Ascending aorta (tissue), 2 donors: ENCODE measurements around the gene TTC23. TPM values are rescaled to one million over a fixed set of nuclear protein-coding genes. Genes with fewer than 3 reads are reported as not detected.
"Not testable (repeated sequence)": the region's sequence is repeated elsewhere in the genome, so short reads cannot be mapped to it uniquely, and the experiment has no call there.

Experiments used
- DNase-seq, 2 donors: peaks; one replicate each; pipeline ENCODE4 v3.0.0-alpha.2; 2019; ENCODE audit warnings: low spot score in 2 of 2
- H3K27ac ChIP-seq, 2 donors: fragments of 200-600 bp; sonication (generic); one replicate each; pipeline ENCODE4 v1.5.1; 2016 to 2017; ENCODE audit warnings: mild to moderate bottlenecking in 1 of 2
- H3K27me3 ChIP-seq: fragments of 200-600 bp; sonication (generic); one replicate; pipeline ENCODE4 v1.5.1; 2017
- H3K36me3 ChIP-seq, 2 donors: fragments of 200-600 bp; sonication (generic); one replicate each; pipeline ENCODE4 v1.5.1; 2016
- H3K4me1 ChIP-seq, 2 donors: fragments of 200-600 bp; sonication (generic); one replicate each; pipeline ENCODE4 v1.5.1; 2016 to 2017; ENCODE audit warnings: mild to moderate bottlenecking in 1 of 2
- H3K4me3 ChIP-seq, 2 donors: fragments of 200-600 bp; sonication (generic); one replicate each; pipeline ENCODE4 v1.5.1; 2016 to 2017; ENCODE audit warnings: mild to moderate bottlenecking in 1 of 2
- H3K9me3 ChIP-seq, 2 donors: fragments of 200-600 bp; sonication (generic); one replicate each; pipeline ENCODE4 v1.5.1; 2016
- CTCF ChIP-seq, 3 experiments: fragments of 200-600 bp in 2 of 3; fragments of 450-650 bp in 1 of 3; sonication (generic) in 2 of 3; IDR thresholded peaks; one replicate each; pipeline ENCODE4 v1.5.1; 2016 to 2019; ENCODE audit warnings: antibody characterized with exemption in 3 of 3, mild to moderate bottlenecking in 1 of 3, moderate library complexity in 1 of 3
- intact Hi-C: fragments of 100-400 bp; cut with DNase I; formaldehyde crosslinking; loops from one replicate; pipeline ENCODE4 v1.15.1; 2023
- total RNA-seq: library from RNA; depleted of rRNA; stranded (reverse); fragments of >200 nt; gene quantifications from one replicate; pipeline ENCODE4 v1.1.0, GENCODE V29; 2016

Gene TTC23
- total RNA-seq, 1 donor from 2014 or later: 37.3 TPM

DNA sequence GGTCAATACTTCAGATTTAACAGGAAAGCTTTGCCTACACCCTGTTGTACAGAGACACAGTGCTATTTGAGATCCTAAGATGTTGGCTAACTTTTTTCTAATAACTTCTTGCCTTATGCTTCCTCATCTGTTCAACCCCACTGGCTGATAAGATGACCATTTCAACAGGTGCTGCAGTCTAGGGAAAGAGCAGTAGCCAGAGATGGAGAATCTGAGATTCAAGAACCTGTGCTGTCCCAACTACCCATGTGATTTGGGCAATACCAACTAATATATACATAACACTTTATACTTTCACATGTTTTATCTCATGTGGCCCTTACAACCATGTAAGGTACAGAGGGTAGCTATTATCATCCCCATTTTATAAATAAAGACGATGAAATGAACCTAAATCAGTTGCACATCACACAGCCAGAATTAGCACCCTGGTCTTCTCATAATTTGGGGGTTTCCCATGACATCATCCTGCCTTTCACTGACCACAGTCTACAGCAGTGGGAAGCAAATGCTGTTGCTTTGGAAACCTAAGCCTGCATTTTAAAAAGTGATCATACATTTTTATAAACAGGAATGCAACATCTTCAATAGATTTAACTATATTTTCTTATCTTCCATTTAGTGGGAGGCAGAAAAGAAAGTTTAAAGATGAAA is 9.7 kb downstream of the TTC23 start:
- Histone ChIP-seq H3K9me3 (no peaks in the 10 kb centered on the region), H3K27ac (no peak overlapping the region), H3K4me1 (peaks cover 0 to 3% of the 10 kb centered on the region in 2 donors), H3K27me3 (no peaks in the 10 kb centered on the region), H3K36me3 (peaks cover 8 to 14% of the 10 kb centered on the region in 2 donors), H3K4me3 (no peak overlapping the region)
- intact Hi-C loops: no loop called here
- DNase-seq: no peak
- TF ChIP-seq CTCF (IDR thresholded peaks at IDR 0.05): no peak

- H3K36me3 ChIP-seq: peaks cover 8 to 14% of the 10 kb centered on the region in 2 donors
- no peak for TF ChIP-seq CTCF (IDR thresholded peaks at IDR 0.05)
- H3K9me3 ChIP-seq: no peaks in the 10 kb centered on the region
- H3K4me1 ChIP-seq: peaks cover 0 to 3% of the 10 kb centered on the region in 2 donors
- H3K27ac ChIP-seq: no peak overlapping the region
- no peak overlapping the region for H3K4me3 ChIP-seq
- intact Hi-C loops: no loop called here
- no peak for DNase-seq
- no peaks in the 10 kb centered on the region for H3K27me3 ChIP-seq
Measured at GRCh38 chr15:99238849-99239248, 10.5 kb downstream of the TTC23 start.

DNA sequence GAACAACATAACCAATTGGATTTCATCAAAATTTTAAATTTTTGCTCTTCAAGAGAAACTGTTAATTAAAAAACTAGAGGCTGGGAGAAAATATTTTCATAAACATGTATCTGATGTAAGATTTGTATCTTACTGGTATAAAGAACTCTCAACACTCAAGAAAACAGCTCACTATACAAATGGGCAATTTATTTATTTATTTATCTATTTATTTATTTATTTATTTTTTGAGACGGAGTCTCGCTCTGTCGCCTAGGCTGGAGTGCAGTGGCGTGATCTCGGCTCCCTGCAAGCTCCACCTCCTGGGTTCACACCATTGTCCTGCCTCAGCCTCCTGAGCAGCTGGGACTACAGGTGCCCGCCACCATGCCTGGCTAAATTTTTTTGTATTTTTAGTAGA is 15.2 kb downstream of the TTC23 start:
- H3K36me3 ChIP-seq, H3K27me3 ChIP-seq, H3K27ac ChIP-seq, H3K9me3 ChIP-seq, intact Hi-C loops, H3K4me3 ChIP-seq, DNase-seq, H3K4me1 ChIP-seq: not testable (repeated sequence)

- H3K4me1 ChIP-seq: no peaks in the 10 kb centered on the region
- DNase-seq: no peak
- no peak overlapping the region for H3K27ac ChIP-seq
- no peaks in the 10 kb centered on the region for H3K27me3 ChIP-seq
- intact Hi-C loops: no loop called here
- H3K36me3 ChIP-seq: peaks cover 4 to 8% of the 10 kb centered on the region in 2 donors
- TF ChIP-seq CTCF (IDR thresholded peaks at IDR 0.05): no peak
- no peaks in the 10 kb centered on the region for H3K9me3 ChIP-seq
- no peak overlapping the region for H3K4me3 ChIP-seq
Measured at GRCh38 chr15:99232740-99233139, 16.6 kb downstream of the TTC23 start.

- DNase-seq: no peak
- Histone ChIP-seq H3K4me3 (no peak overlapping the region), H3K27me3 (no peaks in the 10 kb centered on the region), H3K36me3 (peaks cover 18 to 21% of the 10 kb centered on the region in 2 donors), H3K9me3 (no peaks in the 10 kb centered on the region), H3K27ac (no peak overlapping the region), H3K4me1 (no peaks in the 10 kb centered on the region)
- intact Hi-C loops: no loop called here
- TF ChIP-seq CTCF (IDR thresholded peaks at IDR 0.05): no peak
Measured at GRCh38 chr15:99230867-99231266, 18.5 kb downstream of the TTC23 start.

DNA sequence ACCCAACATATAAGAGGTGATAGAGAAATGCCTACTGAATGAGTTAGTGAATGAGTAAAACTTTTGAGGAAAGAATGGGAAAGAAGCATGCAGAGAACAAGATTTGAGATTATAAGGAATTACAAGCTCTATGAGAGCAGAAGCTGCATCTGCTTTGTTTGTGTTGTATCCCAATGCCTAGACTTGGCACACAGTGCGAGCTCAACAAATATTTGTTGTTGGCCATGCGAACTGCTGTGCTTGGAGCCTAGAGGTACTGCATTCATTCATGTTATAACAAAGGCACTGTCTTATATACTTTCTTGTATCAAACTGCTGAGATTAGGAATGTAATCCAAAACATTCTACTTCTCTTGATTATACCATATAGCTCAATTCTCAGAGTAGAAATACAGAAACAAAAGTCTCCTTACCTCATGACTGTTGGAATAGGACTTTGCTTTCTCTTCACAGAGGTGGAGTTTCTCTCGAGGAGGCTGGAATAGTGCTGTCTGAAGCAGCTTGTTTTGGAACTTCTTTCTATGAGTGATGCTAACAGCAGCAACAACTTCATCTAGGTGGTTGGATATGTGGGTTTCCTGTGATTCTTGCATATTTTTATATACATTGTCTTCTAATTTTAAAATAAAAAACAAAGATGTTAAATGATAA is 21.1 kb downstream of the TTC23 start:
- Histone ChIP-seq H3K4me1 (no peaks in the 10 kb centered on the region), H3K36me3 (peaks cover 22 to 42% of the 10 kb centered on the region in 2 donors), H3K27me3 (no peaks in the 10 kb centered on the region), H3K4me3 (no peak overlapping the region), H3K27ac (no peak overlapping the region), H3K9me3 (no peaks in the 10 kb centered on the region)
- no peak for TF ChIP-seq CTCF (IDR thresholded peaks at IDR 0.05)
- DNase-seq: no peak
- intact Hi-C loops: no loop called here
